KOPT-K1 (cell line): ENCODE data around the gene CD160.
"Not testable (repeated sequence)": the region's sequence is repeated elsewhere in the genome, so short reads cannot be mapped to it uniquely, and the experiment has no call there.

Experiments used
- H3K27ac ChIP-seq: fragments of 200-600 bp; sonication (generic); 2 replicates; pipeline ENCODE4 v1.5.1; 2016; ENCODE audit warnings: antibody characterized with exemption, mild to moderate bottlenecking, low read depth, low read length; ENCODE audit not compliant: poor library complexity, severe bottlenecking
- H3K36me3 ChIP-seq: fragments of 200-600 bp; sonication (generic); 2 replicates; pipeline ENCODE4 v1.5.1; 2017; ENCODE audit warnings: antibody characterized with exemption, mild to moderate bottlenecking, low read length, moderate library complexity; ENCODE audit not compliant: insufficient read depth
- H3K9me3 ChIP-seq: fragments of 200-600 bp; sonication (generic); 2 replicates; pipeline ENCODE4 v1.5.1; 2017; ENCODE audit warnings: antibody characterized with exemption, low read length, mild to moderate bottlenecking; ENCODE audit not compliant: insufficient read depth, poor library complexity, severe bottlenecking

Gene CD160

DNA sequence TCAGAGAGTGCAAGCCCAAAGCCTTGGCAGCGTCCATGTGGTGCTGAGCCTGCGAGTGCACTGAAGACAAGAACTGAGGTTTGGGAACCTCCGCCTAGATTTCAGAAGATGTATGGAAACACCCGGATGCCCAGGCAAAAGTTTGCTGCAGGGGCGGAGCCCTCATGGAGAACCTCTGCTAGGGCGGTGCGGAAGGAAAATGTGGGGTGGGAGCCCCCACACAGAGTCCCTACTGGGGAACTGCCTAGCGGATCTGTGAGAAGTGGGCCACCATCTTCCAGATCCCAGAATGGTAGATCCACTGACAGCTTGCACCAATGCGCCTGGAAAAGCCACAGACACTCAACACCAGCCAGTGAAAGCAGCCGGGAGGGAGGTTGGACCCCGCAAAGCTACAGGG lies 42.2 kb downstream of the CD160 start:
- H3K9me3 ChIP-seq: peaks cover 40% of the 10 kb centered on the region

DNA sequence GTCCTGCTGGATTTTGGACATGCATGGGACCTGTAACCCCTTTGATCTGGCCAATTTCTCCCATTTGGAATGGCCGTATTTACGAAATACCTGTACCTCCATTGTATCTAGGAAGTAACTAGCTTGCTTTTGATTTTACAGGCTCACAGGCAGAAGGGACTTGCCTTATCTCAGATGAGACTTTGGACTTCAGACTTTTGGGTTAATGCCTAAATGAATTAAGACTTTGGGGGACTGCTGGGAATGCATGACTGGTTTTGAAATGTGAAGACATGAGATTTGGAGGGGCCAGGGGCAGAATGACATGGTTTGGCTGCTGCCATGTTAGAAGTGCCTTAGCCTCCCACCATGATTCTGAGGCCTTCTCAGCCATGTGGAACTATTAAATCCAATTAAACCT lies 42.7 kb downstream of the CD160 start:
- not testable (repeated sequence) for H3K27ac ChIP-seq
- Histone ChIP-seq H3K9me3 (peaks cover 40% of the 10 kb centered on the region), H3K36me3 (peaks cover 58% of the 10 kb centered on the region)

More for the DNA sequence above, 42.2 kb downstream of the CD160 start:
- H3K27ac ChIP-seq: not testable (repeated sequence)
- H3K36me3 ChIP-seq: peaks cover 63% of the 10 kb centered on the region

DNA sequence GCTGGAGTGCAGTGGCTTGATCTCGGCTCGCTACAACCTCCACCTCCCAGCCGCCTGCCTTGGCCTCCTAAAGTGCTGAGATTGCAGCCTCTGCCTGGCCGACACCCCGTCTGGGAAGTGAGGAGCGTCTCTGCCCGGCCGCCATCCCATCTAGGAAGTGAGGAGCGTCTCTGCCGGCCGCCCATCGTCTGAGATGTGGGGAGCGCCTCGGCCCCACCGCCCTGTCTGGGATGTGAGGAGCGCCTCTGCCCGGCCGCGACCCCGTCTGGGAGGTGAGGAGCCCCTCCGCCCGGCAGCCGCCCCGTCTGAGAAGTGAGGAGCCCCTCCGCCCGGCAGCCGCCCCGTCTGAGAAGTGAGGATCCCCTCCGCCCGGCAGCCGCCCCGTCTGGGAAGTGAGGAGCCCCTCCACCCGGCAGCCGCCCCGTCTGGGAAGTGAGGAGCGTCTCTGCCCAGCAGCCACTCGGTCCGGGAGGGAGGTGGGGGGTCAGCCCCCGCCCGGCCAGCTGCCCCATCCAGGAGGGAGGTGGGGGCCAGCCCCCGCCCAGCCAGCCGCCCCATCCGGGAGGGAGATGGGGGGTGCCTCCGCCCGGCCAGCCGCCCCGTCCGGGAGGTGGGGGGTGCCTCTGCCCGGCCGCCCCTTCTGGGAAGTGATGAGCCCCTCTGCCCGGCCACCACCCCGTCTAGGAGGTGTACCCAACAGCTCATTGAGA lies 45.1 kb downstream of the CD160 start:
- not testable (repeated sequence) for H3K27ac ChIP-seq
- Histone ChIP-seq H3K9me3 (peaks cover 40% of the 10 kb centered on the region), H3K36me3 (peaks cover 49% of the 10 kb centered on the region)

DNA sequence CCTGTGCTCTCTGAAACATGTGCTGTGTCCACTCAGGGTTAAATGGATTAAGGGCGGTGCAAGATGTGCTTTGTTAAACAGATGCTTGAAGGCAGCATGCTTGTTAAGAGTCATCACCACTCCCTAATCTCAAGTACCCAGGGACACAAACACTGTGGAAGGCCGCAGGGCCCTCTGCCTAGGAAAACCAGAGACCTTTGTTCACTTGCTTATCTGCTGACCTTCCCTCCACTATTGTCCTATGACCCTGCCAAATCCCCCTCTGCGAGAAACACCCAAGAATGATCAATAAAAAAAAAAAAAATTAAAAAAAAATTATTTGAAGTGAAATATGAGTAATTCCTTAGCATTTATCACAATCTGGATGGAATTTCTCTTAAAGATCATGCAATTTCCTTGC lies 45.8 kb downstream of the CD160 start:
- not testable (repeated sequence) for H3K27ac ChIP-seq
- Histone ChIP-seq H3K36me3 (peaks cover 45% of the 10 kb centered on the region), H3K9me3 (peaks cover 37% of the 10 kb centered on the region)

DNA sequence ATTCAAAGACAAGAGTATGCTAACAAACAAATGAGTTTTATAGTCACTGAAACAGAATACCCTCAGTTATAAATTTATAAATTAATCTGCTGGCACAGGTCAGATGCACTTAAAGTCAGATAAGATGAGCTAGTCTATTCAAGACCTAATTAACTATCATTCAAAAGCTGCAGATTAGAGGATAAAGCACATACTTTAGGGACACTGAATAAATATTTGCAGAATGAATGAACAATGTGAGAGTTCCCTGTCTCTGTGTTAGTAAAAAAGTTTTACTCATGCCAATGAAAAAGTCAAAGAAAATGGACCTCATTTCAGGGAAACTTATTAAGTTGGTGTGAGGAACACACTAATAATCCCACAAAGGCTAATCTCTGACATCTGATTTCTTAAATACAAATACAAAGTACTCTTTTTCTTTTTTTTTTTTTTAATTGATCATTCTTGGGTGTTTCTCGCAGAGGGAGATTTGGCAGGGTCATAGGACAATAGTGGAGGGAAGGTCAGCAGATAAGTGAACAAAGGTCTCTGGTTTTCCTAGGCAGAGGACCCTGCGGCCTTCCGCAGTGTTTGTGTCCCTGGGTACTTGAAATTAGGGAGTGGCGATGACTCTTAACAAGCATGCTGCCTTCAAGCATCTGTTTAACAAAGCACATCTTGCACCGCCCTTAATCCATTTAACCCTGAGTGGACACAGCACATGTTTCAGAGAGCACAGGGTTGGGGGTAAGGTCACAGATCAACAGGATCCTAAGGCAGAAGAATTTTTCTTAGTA lies 46.5 kb downstream of the CD160 start:
- Histone ChIP-seq H3K9me3 (peaks cover 31% of the 10 kb centered on the region), H3K36me3 (peaks cover 44% of the 10 kb centered on the region)
- not testable (repeated sequence) for H3K27ac ChIP-seq

DNA sequence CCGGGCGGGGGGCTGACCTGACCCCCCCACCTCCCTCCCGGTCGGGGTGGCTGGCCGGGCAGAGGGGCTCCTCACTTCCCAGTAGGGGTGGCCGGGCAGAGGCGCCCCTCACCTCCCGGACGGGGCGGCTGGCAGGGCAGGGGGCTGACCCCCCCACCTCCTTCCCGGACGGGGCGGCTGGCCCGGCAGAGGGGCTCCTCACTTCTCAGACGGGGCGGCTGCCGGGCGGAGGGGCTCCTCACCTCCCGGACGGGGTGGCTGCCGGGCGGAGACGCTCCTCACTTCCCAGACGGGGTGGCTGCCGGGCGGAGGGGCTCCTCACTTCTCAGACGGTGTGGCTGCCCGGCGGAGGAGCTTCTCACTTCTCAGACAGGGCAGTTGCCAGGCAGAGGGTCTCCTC lies 47.6 kb downstream of the CD160 start:
- H3K27ac ChIP-seq: not testable (repeated sequence)
- H3K36me3 ChIP-seq: peaks cover 44% of the 10 kb centered on the region

DNA sequence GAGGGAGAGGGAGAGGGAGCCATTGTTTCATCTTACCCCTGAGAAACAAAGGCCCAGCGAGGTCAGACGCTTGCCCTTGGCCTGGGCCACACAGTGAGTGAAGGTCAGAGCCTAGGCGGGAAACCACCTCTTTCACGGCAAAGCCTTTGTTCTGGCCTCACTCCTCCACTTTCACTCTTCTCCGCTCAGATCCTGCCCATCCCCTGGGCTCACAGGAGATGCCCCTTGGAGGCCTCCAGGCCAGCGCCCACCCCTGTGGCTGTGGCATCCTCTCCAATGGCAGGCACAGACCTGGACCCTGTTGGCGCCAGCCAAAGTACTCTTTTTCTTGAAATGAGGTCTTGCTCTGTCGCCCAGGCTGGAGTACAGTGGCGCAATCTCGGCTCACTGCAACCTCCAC lies 48.7 kb downstream of the CD160 start:
- H3K36me3 ChIP-seq: peaks cover 38% of the 10 kb centered on the region
- H3K27ac ChIP-seq, H3K9me3 ChIP-seq: not testable (repeated sequence)

More for the DNA sequence above, 47.6 kb downstream of the CD160 start:
- H3K9me3 ChIP-seq: peaks cover 19% of the 10 kb centered on the region

DNA sequence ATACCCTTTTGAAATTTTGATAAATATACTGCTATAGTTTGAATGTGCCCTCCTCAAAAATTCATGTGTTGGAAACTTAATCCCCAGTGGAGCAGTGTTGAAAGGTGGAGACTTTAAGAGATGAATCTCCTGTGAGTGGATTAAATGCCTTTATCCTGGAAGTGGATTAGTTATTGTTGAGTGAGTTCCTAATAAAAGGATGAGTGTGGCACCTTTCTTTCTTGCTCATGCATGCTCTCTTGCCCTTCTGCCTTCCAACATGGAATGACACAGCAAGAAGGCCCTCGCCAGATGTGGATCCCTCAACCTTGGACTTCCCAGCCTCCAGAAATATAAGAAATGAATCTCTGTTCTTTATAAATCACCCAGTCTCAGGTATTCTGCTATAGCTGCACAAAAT lies 51.8 kb downstream of the CD160 start:
- Histone ChIP-seq H3K36me3 (peaks cover 27% of the 10 kb centered on the region), H3K27ac (no peak overlapping the region), H3K9me3 (no peaks in the 10 kb centered on the region)

DNA sequence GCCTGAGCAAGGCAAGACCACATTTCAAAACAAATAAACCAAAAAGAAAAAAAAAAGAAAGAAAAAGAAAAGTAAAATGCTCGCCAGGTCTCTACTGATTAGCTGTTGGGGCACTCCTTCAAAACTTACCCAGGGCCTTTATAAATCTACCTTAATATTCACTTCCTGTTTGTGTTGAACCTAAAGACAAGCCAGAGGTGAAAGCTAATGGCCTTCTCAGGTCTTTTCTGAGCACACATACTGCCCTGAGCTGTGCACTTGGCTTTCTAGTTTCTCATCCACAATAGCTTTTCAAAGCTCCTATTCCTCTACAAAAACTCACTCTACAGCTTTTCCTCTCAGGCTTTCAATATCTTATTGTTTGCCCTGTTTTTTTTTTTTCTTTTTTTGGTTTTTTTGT lies 54.1 kb downstream of the CD160 start:
- Histone ChIP-seq H3K9me3 (no peaks in the 10 kb centered on the region), H3K36me3 (peaks cover 22% of the 10 kb centered on the region), H3K27ac (no peak overlapping the region)

DNA sequence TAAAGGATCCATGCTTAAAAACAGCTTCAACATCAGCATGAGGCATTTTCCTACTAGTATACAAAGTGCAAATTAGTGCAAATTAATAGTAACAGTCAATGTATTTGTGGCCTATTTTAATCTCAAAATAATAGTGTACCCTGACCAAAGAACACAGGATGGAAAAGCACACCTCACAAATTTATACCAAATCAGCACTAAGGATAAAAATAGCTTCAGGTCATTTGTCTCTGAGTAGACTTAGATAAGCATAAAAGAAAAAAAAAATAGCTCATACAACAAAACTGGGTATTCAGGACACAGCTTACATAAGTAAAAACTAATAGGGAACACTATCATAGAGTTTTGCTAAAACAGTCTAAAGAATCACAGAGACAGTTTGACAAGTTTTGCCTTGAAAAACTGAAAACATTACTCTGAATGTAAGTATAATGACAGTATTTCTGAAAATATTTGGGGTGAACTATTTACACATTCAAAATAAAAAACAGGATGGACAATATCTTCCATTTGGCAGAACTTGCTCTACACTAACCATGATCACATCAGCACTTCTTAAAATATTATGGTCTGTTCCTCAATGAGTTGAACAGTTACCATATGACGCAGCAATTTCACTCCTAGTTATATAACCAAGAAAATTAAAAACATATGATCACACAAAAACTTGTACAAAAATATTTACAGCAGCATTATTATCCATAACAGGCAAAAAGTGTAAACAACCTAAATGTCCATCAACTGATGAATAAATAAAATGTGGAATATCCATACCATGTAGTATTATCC lies 58.3 kb downstream of the CD160 start:
- H3K9me3 ChIP-seq: no peaks in the 10 kb centered on the region
- no peak overlapping the region for H3K27ac ChIP-seq
- H3K36me3 ChIP-seq: peaks cover 14% of the 10 kb centered on the region; the same call in 1 of the 2 replicates

DNA sequence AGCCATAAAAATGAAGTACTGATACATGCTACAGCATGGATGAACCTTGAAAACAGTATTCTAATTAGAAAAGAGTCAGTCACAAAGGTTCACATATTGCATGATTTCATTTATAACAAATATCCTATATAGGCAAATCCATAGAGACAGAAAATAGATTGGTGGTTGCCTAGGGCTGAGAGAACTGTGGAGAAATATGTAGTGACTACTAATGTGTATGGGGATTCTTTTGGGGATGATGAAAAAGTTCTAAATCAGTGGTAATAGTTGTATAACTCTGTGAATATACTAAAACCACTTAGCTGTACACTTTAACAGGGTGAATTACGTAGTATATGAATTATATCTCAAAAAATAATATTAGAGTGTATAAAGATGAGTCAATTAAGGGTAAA lies 58.8 kb downstream of the CD160 start:
- Histone ChIP-seq H3K27ac (no peak overlapping the region), H3K9me3 (no peaks in the 10 kb centered on the region), H3K36me3 (peaks cover 15% of the 10 kb centered on the region; the same call in 1 of the 2 replicates)

DNA sequence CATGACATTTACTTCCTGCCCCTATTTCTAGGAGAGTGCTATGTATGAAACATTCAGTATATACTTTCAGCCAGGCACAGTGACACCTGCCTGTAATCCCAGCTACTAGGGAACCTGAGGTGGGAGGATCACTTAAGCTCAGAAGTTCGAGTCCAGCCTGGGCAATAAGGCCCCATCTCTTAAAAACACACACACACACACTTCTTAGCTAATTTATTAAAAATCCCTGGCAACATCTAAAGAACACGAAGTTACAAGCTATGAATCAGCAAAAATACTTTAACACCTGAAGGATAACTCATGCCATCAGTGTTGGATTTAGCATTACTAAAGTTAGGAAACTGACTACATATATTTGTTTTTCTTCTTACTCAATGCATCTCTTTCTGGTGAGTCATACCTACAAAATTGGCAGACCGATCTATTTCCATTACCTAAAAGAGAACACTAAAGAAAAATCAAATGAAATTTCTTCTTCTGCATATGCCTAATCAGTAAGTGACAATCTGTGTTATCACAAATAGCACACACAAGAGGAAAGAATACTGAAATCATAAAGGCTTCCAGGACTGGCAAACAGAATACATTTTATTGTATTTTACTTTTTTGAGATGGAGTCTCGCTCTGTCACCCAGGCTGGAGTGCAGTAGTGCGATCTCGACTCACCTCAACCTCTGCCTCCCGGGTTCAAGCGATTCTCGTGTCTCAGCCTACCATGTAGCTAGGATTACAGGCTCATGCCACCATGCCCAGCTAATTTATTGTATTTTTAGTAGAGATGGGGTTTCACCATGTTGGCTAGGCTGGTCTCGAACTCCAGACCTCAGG lies 63.2 kb downstream of the CD160 start:
- Histone ChIP-seq H3K27ac (no peak overlapping the region), H3K36me3 (peaks cover 15% of the 10 kb centered on the region; the same call in 1 of the 2 replicates), H3K9me3 (no peaks in the 10 kb centered on the region)

DNA sequence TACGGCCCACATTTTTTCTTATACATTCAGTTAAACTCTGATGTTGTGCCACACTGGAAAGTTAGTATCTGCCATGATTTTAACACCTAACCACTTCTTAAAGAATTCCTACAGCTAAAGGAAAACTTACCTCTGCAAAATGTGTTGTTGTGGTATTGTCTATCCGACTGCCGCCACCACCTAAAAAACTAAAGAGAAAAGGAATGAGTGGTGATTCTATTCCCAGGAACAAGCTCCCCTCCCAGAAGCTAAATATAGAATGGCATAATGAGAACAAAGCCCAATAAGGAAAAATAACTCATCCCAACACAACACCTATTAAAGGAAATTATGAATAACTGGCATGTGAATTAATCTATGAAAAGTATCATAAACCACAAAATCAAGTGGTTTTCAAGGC lies 65.1 kb downstream of the CD160 start:
- Histone ChIP-seq H3K27ac (no peak overlapping the region), H3K9me3 (no peaks in the 10 kb centered on the region), H3K36me3 (peaks cover 12% of the 10 kb centered on the region; the same call in 1 of the 2 replicates)

DNA sequence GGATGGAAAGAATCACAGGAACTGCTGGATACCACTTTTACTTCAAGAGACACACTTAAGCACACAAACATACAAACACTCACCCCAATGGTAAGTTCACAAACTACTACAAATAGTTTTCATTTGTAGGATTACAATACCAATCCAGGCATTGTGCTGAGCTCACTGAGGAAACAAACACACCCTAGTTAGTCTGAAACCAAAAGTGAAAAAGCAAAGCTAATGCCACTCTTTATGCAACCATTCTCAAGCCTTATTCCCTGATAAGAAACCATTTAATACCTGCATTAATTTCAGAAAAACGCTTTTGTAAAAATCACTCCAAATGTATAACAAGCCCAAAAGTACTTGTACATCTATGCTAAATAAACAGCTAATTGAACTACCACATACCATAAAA lies 66.2 kb downstream of the CD160 start:
- Histone ChIP-seq H3K36me3 (0 out of 2 replicates have a peak, but pooled peaks cover 12% of the 10 kb centered on the region), H3K27ac (no peak overlapping the region), H3K9me3 (no peaks in the 10 kb centered on the region)
